ENCODE results near the gene MAGI2.

GRCh38 chr7:78307892-78308291 lies 1145.6 kb downstream of the MAGI2 start:
- TF ChIP-seq RARB (CRISPR knock-in tag; IDR thresholded peaks at IDR 0.05) (no peak), ZFP3 (CRISPR knock-in tag; IDR thresholded peaks at IDR 0.05) (no peak), PATZ1 (CRISPR knock-in tag; IDR thresholded peaks at IDR 0.05; ENCODE audit: borderline replicate concordance) (no peak), CSDC2 (CRISPR knock-in tag; IDR thresholded peaks at IDR 0.05) (no peak), ARNTL (CRISPR knock-in tag; IDR thresholded peaks at IDR 0.05; ENCODE audit: borderline replicate concordance, low read depth) (no peak), ZNF565 (CRISPR knock-in tag; conservative IDR thresholded peaks at IDR 0.05; ENCODE audit: low read depth) (no peak), ISL1 (CRISPR knock-in tag; IDR thresholded peaks at IDR 0.05) (no peak), TSHZ2 (CRISPR knock-in tag; IDR thresholded peaks at IDR 0.05) (no peak), ZC3H10 (CRISPR knock-in tag; IDR thresholded peaks at IDR 0.05) (no peak), OSR1 (CRISPR knock-in tag; IDR thresholded peaks at IDR 0.05) (no peak), BACH2 (CRISPR knock-in tag; IDR thresholded peaks at IDR 0.05; ENCODE audit: borderline replicate concordance) (no peak)

Measured in SK-N-SH treated with all-trans-retinoic acid at 6 μM for 48 hours (cell line).